Embryonic facial prominence (tissue), 1 donor: ENCODE data around the gene USP11.
A peak's percentile ranks its signal among the peaks of the same experiment; 100 is the strongest.

ENCODE experiments used
- DNase-seq: peaks from one replicate; pipeline ENCODE4 v3.0.0-alpha.2; 2016; ENCODE audit errors: extremely low spot score

USP11 gene

DNA sequence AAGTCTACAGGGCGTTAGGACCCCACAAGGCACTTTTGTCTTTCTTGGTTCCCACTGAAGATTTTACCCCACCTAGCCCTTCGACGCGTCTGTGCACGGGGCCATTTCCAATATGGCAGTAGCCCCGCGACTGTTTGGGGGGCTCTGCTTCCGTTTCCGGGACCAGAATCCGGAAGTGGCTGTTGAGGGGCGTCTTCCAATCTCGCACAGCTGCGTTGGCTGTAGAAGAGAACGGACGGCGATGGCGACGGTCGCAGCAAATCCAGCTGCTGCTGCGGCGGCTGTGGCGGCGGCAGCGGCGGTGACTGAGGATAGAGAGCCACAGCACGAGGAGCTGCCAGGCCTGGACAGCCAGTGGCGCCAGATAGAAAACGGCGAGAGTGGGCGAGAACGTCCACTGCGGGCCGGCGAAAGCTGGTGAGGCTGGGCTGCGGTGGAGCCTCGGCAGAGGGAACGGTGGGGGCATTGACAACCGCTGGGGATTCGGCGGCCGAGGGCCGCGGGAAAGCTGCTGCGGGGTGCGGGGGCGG is at the start of gene USP11:
Gene USP11 (plus strand): TSS at position 207 of the 530 bp plus-strand sequence. CDS start 35 bp downstream, at position 242.
- peak; percentile 73 for DNase-seq

DNA sequence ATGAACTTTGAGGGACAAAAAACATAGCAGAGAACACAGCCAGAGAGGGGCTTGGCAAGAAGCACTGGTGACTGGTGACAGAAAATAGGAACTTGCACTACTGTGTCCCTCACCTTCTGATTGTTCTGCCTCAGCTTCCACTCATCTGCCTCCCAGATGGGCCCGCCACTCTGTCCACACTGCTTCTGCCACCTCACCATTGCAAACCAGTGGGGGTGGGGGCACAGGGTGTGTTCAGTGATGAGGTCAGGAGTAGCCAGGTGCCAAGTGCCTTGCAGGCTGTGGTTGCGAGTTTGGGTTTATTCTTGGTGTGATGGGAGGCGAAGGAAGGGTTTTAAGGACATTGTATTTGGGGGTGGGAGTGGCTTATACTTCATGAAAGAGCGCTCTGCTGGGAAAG is 48.3 kb upstream of the USP11 start:
- DNase-seq = no peak

DNA sequence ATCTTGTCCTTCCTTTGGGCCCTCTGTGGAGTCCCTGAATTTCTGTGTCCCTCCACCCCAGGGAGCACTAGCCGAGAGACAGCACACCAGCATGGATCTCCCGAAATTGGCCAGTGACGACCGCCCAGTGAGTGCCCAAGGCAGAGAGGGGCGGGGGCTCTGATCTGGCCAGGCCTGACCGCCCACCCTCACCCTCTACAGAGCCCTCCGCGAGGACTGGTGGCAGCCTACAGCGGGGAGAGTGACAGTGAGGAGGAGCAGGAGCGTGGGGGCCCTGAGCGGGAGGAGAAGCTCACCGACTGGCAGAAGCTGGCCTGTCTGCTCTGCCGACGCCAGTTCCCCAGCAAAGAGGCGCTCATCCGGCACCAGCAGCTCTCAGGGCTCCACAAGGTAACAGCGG is 47.6 kb upstream of the USP11 start:
- DNase-seq = no peak

DNA sequence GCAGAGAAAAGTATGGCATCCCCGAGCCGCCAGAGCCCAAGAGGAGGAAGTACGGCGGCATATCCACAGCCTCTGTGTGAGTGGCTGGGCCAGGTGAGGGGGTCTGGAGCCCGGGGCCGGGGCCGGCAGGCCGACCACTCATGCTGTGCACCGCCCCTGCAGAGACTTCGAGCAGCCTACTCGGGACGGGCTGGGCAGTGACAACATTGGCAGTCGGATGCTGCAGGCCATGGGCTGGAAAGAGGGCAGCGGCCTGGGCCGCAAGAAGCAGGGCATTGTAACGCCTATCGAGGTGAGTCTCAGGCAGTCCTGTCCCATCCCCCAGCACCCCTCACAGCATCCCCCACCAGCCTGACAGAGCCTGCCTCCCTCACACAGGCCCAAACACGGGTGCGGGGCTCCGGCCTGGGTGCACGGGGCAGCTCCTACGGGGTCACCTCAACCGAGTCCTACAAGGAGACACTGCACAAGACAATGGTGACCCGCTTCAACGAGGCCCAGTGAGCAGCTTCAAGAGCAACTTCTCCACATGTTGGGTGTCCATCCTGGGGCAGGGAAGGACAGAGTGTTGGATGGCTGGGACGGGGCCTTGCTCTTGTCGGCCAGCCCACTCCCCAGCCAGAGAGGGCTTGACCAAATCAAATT is 46.6 kb upstream of the USP11 start:
- no peak for DNase-seq

DNA sequence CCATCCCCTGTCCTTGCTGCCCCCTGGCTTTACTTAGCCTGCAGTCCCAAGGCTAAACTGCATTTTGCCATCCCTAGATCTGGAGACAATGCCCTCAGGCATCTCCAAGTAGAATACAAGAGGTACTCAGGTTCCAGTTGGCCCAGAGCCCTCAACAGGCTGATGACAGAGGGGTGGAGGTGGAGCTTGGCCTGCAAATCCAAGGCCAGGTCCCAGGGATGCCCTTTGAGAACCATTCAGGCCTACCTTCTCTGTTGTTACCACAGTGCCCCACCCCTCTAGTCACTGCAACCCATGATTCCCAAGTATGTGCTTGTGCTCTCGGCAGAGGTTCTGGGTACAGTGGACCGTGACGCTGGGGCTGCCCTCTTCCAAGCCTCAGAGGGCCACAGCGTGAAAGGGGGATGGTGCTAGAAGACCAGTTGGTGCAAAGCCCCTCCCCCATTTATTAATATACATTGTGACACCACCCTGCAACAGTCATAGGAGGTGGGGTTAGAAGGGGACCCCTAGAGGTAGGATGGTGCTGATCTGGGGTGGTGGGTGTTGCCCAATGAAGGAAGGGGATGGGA is 45.6 kb upstream of the USP11 start:
- no peak for DNase-seq

DNA sequence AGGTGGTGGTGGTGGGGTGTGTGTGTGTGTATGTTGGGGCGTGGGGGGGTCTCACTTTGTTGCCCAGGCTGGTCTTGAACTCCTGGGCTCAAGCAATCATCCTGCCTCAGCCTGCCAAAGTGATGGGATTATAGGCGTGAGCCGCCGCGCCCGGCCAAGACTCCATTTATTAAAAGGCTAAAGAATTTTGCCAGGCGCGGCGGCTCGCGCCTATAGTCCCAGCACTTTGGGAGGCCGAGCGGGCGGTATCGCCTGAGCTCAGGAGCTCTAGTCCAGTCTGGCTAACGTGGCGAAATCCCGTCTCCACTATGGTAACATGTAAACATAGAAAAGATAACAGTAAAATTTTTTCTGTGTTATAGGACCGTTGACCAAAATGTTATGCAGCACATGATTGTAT is 42.9 kb upstream of the USP11 start:
- no peak for DNase-seq

DNA sequence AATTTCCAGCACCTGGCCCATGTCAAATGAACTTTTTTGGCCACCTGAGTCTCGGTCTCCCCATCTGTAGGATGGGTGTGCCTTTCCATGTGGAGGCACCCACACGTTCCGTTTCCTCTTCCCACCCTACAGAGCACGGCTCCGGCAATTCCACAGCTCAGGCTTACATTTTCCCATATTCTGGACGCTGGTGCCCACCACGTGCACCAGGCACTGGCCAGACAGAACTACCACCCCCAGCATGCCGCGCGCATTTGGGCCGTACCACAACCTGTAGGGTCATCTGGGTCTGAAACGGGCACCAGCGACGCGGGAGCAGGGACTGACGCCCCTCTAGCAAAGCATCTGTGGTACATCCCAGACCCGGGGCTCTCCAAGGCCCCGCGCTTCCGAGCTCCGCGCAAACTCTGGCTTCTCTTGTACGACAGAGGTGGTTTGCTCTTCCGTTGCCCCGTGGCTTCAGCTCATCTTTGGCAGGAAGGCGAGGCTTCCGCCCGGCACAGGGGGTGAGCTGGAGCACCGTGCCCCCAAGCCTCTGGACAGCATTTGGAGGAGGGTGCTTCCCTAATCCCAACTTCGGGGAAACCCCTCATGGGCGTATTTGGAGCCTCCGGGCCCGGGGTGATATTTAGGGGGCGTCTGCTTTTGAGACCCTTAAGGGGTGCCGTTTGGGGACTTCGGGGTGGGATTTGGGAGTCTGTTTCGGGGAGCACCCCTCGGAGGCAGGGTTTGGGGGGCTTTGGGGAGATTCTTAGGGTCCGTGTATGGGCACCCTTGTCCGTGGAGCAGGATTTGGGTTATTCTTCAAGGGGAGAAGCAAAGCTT is 42.2 kb upstream of the USP11 start:
- peak; percentile 61 for DNase-seq

DNA sequence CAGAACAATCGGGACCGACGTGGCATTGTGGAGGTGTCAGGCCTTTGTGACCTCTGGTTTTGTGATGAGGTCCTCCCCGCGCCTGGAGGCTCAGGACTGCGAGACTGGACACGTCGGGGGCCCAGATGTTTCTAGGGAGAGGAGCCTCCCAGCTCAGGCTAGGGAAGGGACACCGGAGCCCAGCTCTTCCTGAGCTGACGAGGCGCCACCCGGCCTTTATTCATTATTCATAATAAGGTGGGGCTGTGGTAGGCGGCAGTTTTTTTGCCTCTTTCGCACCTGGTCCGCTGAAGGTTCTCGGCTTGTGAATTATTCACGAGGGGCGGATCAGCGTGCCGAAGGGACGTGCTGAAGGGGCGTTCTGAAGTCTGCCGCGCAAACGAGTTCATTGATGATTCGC is 41.5 kb upstream of the USP11 start:
- DNase-seq = no peak

DNA sequence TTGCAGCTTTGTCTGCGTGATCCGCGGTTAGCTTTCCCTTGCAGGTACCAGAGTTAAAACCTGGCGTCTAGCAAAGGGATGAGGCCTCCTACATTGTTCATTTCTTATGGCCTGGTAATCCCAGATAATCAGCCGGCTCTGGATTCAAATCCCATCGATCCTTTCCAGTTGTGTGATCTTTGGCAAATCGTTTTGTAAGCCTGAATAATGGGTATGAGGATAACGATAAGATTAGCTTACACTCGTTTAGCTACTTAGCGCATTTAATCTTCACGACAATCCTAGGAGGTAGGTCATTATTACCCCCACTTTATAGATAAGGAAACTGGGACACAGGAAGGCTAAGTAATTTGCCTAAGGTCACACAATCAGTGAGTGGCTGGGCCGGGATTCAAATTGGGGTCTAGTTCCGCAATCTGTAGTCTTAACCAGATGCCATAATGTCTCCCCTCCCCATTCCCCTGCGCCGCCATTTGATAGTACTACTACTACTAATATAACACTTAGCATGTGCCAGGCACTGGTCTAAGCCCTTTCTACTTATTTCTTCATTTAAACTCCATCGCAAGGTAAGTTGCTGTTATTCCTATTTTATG is 40.9 kb upstream of the USP11 start:
- DNase-seq = no peak

DNA sequence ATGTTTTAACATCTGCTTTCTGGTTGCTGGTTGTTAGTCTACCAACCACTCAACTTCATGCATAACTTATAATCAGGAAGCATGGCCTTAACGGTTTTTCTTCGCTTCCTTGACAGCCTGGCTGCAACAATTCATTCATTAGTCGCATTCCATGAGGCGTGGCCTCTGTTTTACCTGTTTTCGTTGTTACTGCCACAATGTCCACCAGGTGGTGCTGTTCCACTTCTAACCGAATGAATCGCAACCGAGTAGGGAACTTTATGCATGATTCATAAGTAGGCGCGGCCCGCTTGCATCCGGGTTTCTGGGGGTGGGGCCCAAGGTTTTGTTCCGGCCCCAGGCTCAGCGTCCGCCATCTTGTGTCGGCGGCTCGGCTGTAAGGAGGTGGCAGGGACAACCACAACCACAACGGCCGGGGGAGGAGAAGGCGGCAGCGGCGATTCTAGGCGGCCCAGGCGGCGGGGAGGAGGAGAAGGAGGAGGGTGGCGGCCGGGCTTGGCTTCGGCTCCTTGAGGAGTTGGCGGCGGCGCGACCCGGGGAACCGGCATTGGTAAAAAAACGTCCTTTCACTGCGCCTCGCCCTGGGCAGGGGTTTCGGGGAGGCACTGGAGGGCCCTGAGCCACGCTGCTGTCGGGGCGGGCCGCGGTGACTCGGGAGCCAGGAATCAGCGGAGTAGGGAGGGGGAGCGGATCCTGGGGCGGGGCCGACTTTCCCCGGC is 39.2 kb upstream of the USP11 start, which contains the start of gene UBA1:
Gene UBA1 (plus strand): TSS at position 355 of the 719 bp plus-strand sequence. CDS start 4,974 bp downstream, outside the sequence.
- DNase-seq = peak; percentile 83

DNA sequence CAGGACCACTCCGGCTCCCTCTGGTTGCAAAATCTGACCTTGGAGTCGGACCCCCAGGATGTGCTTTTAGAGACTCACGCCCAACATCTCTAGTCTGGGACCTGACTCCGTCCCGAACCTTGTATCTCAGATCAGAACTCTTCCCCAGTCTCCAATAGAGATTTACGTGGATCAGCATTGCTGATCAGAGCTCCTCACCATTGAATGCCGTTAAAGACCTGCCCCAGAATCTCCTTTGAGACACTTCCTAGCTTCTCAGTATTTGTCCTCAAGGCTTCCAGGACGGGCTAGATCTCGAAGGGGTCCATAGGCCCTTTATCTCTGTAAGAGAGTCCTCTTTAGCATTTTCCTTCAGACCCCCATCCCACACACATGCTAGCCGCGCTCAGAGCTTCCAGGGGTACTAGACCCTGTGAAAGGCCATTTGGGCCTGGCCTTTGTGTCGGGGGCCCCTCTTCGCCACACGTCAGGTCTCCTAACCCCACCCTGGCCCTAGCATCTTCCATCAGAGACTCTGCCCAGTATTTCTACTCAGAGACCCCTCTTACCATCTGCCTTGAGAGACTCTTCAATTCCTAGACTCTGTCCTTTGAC is 38.5 kb upstream of the USP11 start:
- no peak for DNase-seq

DNA sequence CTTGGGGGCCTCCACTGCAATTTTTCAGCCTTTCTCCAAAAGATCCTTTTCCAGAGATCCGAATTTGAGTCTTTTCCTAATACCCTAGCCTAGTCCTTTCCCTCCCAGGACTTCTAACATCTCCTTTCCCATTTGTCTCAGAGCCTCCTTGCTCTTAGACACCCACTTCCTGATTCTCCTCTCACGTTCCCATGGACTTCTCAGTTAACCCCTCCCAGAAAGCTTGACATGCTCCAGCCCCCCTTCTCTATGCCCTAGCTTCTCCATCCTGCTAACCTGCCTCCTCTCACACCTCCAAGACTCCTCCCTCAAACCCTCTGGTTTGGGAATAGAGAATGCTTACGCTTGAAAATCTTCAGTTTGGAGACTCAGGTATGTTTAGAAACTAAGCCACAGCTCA is 36.7 kb upstream of the USP11 start:
- DNase-seq = no peak

DNA sequence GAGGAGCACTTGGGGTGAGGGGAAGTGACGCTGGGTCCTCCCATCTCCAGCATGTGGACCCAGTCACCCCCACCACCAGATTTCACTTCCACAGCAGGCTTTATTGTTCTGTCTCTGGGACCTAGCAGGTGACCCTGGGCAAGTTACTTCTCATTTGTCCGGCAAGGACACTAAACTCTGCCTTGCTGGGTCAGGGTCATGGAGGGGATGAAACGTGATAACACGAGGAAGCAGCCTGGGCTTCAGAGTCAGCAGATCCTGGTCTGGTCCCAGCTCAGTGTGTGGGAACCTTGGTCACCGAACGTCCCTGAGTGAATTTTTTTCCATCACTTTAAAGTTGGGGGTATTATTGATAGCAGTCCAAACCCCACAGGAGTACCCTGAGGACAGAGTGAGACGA is 35.3 kb upstream of the USP11 start:
- no peak for DNase-seq

DNA sequence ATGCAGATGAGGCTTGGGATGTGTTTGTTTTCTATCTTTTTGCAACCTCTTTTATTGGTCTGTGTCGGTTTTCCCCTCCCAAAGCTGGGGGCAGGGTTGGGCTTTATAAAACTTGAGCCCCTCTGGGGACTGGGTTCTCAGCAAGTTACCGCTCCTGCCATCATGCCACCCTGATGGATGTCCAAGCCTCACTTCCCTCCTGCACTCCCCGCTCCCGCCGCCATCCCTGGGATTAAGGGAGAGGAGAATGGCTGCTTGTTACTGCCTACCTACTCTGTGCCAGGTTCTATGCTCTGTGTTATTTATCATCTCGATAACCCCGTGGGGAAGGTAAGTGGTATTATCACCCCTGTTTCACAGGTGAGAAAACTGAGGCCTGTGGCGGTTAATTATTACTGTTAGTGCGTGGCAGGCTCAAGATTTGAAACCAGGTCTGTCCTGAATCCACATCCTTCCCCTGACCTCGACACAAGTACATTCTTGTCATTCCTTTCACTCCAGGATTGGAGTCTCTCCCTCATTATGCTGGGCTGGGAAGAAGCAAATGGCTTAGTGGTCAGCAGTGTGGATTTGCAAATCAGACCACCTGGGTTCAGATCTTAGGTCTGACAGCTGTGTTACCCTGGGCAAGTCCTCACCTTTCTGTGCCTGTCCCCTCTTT is 34.7 kb upstream of the USP11 start:
- no peak for DNase-seq

DNA sequence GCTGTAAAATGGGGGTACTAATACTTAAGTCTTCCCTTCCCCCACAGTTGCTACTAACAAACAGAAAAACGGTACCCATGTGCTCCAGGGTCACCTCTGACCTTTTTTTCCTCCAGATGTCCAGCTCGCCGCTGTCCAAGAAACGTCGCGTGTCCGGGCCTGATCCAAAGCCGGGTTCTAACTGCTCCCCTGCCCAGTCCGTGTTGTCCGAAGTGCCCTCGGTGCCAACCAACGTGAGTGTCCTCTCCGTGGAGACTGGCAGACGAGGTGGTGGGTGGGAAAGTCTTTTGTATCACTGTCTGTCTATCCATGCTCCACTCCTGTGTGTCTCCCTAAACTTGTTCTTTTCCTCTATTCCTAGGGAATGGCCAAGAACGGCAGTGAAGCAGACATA is 34.1 kb upstream of the USP11 start:
- DNase-seq = no peak

DNA sequence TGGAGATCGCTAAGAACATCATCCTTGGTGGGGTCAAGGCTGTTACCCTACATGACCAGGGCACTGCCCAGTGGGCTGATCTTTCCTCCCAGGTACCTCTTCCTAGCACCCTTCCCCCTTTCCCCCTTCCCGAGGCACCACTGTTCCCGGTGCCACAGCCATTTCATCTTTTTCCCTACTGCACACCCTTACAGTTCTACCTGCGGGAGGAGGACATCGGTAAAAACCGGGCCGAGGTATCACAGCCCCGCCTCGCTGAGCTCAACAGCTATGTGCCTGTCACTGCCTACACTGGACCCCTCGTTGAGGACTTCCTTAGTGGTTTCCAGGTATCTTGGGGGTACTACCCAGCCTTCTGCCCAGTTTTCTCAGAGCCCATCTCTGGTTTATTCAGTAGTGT is 33.5 kb upstream of the USP11 start:
- no peak for DNase-seq

DNA sequence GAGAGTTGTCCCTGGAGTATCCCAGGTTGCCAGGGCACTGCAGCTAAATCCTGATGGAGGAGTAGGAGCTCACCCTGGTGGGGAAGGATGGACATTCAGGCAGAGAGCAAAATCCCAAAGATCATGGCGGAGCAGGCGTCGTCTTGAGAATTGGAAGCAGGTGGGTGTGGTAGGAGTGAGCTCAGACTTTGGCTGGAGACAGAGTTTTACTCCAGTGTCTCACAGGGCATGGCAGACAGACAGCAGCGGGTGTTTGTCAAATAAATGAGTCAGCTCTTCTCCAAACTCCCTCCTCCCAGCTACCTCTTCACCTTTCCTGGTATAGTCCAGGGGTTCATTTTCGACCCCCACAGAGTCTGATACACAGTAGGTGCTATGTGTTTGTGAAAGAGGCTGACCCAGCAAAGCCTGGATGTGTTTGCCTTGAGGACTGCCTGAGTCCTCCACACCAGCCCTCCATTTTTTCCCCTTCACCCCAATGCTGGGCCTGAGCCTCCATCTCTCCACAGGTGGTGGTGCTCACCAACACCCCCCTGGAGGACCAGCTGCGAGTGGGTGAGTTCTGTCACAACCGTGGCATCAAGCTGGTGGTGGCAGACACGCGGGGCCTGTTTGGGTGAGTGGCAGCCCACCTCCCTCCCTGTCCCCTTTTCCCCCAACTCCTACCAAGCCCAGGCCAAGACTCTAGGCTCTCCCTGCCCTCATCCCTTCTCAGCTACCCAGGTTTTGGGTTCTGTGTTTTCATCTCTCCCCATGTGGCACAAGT is 32.2 kb upstream of the USP11 start:
- no peak for DNase-seq

DNA sequence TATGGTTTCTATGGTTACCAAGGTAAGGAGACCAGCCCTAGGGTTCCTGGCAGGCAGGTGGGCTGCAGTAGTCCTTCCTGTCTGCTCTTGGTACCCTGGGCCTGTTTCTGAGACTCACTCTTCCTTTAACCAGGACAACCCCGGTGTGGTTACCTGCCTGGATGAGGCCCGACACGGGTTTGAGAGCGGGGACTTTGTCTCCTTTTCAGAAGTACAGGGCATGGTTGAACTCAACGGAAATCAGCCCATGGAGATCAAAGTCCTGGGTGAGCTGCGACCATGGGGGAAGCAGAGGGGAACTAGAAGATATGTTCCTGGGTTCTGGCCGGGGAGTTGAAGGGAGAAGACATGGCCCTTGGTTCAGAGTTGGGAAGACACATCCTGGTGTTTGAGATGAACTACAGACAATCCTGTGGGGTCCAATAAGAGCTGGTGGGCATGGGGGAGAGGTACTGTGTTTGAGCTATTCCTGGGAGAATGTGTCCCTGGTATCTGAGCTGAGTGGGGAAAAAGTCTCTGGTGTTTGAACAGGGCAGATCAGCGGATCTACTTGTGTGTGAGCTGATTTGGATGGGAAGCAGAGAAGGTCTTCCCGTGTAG is 31.4 kb upstream of the USP11 start:
- no peak for DNase-seq

DNA sequence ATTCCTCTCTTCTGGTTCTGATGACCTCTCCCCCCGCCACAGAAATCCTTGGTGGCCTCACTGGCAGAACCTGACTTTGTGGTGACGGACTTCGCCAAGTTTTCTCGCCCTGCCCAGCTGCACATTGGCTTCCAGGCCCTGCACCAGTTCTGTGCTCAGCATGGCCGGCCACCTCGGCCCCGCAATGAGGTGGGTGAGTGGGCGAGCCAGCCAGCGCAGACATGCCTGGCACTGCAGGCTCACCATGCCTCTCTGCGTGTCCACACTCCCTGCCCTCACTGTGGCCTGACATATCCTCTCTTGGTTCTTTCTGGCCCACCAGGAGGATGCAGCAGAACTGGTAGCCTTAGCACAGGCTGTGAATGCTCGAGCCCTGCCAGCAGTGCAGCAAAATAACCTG is 30.5 kb upstream of the USP11 start:
- DNase-seq = no peak

DNA sequence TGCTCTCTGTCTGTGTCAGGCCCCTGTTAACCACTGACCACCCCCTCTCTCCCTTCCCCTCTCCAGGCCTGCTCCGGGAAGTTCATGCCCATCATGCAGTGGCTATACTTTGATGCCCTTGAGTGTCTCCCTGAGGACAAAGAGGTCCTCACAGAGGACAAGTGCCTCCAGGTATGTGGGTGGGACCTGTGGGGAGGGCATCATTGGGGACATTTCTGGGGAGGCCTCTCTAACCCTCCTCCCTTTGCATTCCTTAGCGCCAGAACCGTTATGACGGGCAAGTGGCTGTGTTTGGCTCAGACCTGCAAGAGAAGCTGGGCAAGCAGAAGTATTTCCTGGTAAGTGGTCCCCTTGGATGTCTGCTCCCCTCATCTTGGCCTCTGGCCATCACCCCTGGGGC is 29.9 kb upstream of the USP11 start:
- DNase-seq = no peak
